Activated CD4-positive, alpha-beta T cell treated with anti-CD3 and anti-CD28 coated beads for 48 hours (primary cell): ENCODE results near the gene RBM4B.
A peak's percentile ranks its signal among the peaks of the same experiment; 100 is the strongest.
"Not testable (repeated sequence)": the region's sequence is repeated elsewhere in the genome, so short reads cannot be mapped to it uniquely, and the experiment has no call there.

Experiments used
- DNase-seq: peaks from one replicate; pipeline ENCODE4 v3.0.0-alpha.2; 2020

Gene RBM4B

DNA sequence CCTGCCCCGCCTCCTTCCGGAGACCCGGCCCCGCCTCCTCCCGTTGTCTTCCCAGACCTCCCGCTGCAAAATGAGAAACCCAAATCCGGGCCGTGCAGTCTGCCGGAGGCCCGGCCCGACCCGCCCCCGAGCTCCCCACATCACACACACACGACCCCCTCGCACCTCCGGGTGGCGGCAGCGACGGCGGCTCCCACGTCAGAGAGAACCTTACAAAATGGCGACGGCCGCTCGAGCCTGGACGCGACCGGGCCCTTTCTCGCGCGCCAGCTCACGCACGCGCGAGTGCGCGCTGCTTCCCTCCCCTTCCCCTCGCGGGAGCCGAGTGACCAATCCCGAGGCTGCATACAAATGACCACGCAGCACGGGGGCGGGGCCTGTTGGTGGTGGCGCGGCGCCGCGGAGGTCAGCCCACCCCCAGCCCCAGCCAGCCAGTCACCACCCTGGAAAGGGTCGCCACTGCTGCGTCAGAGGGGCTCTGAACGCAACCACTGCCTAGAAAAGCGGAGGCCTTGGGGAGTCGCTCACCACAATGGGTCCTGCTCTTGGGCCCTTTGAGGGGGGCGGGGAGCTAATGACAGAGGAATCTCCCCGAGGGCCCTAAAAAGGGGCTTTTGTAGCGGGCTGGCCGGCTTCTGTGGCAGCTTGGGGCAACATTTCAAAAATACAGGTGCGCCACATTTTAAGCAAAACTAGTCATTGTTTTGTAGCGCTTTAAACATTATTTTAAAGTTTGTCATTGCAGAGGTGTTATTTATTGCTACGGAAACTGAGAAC, at the start of gene RBM4B:
Gene RBM4B (minus strand): TSS at position 289 of the 777 bp plus-strand sequence. CDS start 808 bp downstream, outside the sequence.
- DNase-seq = peak; percentile 98

GRCh38 chr11:66725647-66726046, 48.0 kb upstream of the RBM4B start:
- no peak for DNase-seq

DNA sequence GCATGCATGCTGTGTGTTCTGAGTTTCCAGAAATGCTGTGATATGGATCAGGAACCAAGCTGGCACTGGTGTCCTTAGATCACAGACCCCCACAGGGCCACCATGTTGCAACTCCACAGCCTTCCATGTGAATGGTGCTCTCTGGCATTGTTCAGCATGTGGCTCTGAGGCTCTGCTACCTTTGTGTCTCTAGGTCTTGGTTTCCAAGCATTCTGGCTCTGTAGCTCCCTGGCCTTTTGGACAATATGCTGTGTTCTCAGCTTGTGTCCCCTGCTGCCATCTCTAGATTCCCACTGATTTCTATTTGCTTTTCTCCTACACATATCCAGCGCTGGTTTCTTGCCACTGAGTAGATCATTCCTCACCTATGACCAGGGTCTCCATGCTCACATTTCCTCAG, 47.4 kb upstream of the RBM4B start:
- no peak for DNase-seq

GRCh38 chr11:66724167-66724566, 46.5 kb upstream of the RBM4B start:
- not testable (repeated sequence) for DNase-seq

GRCh38 chr11:66723693-66724092, 46.0 kb upstream of the RBM4B start:
- no peak for DNase-seq

GRCh38 chr11:66722745-66723651, 45.3 kb upstream of the RBM4B start:
- DNase-seq = no peak

GRCh38 chr11:66721939-66722338, 44.3 kb upstream of the RBM4B start:
- no peak for DNase-seq

DNA sequence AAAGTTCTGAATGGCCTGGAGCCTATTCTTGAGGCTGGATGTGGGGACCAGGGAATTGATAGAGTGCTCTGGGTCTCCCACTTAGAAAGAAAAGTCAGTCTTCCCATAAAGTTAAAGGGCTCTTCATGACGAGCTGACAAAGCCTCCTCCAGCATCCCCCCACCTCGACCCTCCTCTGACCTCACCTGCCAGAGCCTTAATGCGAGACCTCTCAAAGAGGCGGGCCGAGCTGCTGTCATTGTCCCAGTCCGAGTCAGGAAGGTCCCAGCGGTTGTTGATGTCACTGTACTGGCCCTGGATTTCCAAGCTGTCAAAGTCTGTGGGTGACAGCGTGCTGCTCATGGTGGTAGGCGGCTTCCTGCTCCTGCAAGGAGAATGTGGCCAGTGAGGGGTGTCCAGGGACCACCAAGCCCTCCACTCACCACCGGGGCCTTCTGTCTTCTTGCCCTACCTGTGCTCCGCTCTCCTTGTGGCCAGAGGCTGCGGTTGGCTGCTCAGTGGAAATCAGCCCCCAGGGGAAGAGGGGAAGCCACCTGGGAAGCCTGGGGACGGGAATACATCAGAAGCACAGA, 43.3 kb upstream of the RBM4B start:
- DNase-seq = no peak

- DNase-seq = peak; percentile 73
Observed at GRCh38 chr11:66720223-66720898, 42.7 kb upstream of the RBM4B start.

DNA sequence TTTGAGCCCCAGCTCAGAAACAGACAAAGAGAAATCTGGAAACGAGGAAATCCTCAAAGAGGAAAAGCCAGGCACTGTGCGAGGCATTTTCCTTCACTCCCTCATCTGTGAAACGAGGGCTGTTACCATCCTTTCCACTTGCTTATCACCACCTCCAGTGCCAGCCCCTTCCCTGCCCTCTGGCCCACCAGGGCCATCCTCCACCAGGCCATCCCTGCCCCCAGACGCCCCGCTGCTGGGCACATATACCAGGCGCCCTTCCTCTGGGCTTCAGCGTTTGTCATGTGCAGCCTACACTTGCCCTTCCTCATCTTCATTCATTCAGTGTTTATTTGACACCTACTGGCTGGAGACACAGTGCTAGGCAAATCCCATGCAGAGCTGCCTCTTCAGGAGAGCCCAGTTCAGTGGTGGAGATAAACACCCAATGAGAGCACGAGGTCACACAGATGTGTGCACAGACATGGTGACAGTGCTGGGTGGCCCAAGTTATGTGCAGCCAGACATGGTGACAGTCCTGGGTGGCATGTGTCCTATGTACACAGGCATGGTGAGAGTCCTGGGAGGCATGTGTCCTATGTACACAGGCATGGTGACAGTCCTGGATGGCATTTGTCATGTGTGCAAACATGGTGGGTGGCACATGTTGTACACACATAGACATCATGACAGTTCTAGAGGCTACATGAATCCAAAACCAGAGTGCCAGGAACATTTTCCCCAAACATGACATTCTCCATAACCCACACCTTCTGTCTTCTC, 41.6 kb upstream of the RBM4B start:
- no peak for DNase-seq

DNA sequence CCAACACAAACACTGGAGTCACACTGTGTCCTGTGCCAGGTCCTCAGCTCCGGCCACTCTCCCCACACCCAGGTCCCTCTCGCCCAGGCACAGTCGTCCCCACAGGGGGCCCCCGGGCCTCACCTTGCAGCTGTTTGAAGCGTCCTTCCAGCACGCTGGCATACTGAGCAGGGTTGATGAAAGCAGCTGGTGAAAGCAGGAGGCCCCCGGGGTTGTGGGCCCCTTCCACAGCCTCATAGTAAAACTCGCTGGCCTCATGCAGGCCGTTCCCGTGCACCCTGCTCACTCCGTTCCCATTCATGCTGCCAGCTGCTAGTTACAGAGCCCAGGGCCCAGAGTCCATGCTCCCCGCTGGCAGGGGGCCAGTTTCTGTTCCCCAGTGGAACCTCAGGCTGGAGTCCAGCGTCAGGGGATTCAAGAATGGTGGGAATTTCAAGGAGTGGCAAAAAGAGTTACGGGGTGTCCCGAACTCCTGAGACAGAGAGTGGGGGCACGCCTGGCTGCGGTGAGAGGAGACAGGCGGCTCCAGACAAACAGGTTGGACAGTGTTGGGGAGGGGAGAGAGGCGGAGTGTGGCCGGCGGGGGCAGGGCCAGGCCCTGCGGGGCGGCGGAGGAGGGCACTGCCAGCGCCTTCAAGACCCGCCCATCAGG, 40.8 kb upstream of the RBM4B start:
- DNase-seq = no peak

DNA sequence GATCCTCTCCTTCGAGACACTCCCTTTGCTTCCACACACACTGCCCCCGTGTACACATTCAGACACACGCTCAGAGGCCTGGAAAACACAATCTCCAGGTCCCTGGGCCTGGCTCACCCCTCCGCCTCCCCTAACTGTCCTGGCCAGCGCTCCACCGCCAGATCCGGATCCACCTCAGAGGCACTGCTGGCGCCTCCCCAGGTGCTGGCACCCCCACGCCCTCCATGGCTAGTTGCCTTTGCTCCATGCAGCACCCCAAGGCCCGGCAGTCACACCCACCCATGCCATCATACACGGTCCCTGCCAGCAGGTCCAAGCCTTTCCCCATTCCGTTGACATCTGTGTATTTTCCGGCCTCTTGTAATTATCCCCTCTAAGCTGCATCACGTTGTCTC, 40.2 kb upstream of the RBM4B start:
- DNase-seq = no peak

DNA sequence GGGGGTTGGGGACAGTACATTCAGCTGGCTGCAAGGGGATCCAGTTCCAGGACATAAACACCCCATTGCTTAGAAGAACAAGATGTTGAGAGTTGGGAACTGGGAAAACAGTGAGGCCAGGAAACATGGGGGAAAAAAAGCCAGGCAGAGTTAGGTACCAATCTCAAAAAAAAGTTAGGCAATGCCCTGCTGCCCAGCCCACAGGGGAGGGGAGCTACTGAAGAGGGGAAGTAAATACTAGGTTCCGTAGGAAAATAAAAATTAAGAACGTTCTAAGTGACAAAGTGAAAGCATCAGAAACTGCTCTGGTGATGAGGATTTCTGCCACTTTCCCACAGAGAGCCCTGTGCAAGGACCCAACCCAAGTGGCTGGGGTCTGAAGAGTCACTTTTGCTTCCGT, 39.3 kb upstream of the RBM4B start:
- DNase-seq = no peak

GRCh38 chr11:66715346-66716085, 37.8 kb upstream of the RBM4B start:
- DNase-seq = no peak

DNA sequence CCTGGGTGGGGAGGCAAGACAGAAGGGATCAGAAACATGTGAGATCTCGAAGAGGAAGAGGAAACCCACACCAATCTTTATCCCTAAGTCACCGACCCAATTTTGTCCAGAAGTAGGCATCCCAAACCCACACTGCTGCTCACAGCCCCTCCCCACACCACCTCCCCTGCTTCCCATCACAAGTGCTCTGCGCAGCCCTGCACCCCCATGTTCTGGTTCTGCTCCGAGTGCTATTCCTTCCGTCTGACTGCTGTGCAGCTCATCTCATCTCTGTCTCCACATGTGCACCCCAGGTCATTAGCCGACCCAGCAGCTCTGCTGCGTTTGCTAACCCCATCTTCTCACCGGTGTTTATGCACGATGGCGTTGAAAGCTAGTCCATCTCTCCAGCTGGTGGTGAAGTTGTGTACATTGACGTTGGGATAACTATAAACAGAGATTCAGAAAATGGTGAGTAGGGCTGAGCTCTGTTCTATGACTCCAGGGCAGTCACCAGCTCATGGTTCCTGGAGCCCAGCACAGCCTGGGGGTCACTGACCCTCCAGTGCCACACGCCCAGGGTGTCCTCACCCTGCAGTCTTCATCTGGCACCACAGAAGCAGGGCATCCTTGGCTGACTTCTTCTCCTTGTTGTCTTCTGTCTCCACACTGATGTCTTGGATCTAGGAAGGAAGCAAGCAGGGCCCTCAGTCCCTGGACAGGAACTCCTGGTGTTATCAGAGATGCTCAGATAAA, 36.2 kb upstream of the RBM4B start:
- DNase-seq = no peak

GRCh38 chr11:66710384-66710930, 32.8 kb upstream of the RBM4B start:
- no peak for DNase-seq

- DNase-seq = no peak
Observed at GRCh38 chr11:66708701-66709100, 31.0 kb upstream of the RBM4B start.

DNA sequence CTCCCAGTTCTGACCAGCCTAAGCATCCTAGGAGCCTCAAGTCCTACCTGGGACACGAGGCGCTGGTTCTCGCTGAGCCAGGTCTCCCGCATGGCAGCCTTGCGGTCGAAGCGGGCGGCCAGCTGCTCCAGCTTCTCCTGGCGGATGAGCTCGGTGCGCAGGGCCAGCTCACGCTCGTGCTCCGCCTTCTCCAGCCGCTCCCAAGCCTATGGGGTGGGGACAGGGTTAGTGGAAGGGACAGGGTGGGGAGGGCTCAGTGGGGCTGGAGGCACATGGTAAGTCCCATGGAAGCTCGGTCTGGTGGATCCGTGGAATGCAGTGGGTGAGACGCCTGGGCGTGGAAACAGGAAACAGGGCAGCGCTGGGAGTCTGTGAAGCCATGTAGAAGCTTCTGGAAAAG, 30.4 kb upstream of the RBM4B start:
- DNase-seq = no peak

- DNase-seq = no peak
Observed at GRCh38 chr11:66707486-66707885, 29.8 kb upstream of the RBM4B start.

DNA sequence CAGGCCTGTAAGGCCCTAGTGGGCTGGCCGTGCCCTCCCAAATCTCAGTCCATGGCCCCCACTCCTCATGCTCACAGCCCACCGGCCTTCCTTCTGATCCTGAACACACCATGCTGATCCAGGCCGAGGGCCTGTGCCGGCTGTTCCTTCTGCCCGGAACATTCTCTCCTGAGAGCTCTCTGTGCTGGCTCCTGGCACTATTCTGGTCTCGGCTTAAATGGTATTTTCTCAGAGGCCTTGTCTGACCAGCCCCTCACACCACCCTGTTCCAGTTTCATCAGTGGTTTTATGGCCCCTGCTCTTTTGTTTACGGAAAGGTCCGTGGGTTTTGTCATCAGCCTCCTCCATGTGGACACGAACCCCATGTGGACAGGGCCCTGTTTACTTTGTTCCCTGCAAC, 29.3 kb upstream of the RBM4B start:
- no peak for DNase-seq
